Fibroblast of mammary gland (primary cell): ENCODE results near the gene ZNF839.

Experiments
- DNase-seq: peaks from one replicate; pipeline ENCODE4 v3.0.0-alpha.2; 2010; ENCODE audit warnings: low read depth
- H3K4me3 ChIP-seq: 2 replicates; pipeline ENCODE4 v1.5.1; 2011; ENCODE audit warnings: low read depth, mild to moderate bottlenecking, low read length, moderate library complexity; ENCODE audit not compliant: control insufficient read depth
- CTCF ChIP-seq: conservative IDR thresholded peaks from 2 replicates; pipeline ENCODE4 v1.5.1; 2011; ENCODE audit warnings: low read depth, low read length, inconsistent platforms; ENCODE audit not compliant: control insufficient read depth, insufficient read depth

ZNF839 gene

GRCh38 chr14:102317564-102318248 lies 1.8 kb upstream of the ZNF839 start:
- peak; percentile 18 for DNase-seq
- no peak for TF ChIP-seq CTCF
- H3K4me3 ChIP-seq = peak overlapping the region; percentile 67

- TF ChIP-seq CTCF = no peak
- peak overlapping the region; percentile 58 for H3K4me3 ChIP-seq
- DNase-seq = no peak
Observed at GRCh38 chr14:102318781-102319276, 717 bp upstream of the ZNF839 start.

- no peak for TF ChIP-seq CTCF
- DNase-seq = peak; percentile 58
- peak overlapping the region; percentile 58 for H3K4me3 ChIP-seq
Observed at GRCh38 chr14:102320033-102320660, 601 bp downstream of the ZNF839 start.

DNA sequence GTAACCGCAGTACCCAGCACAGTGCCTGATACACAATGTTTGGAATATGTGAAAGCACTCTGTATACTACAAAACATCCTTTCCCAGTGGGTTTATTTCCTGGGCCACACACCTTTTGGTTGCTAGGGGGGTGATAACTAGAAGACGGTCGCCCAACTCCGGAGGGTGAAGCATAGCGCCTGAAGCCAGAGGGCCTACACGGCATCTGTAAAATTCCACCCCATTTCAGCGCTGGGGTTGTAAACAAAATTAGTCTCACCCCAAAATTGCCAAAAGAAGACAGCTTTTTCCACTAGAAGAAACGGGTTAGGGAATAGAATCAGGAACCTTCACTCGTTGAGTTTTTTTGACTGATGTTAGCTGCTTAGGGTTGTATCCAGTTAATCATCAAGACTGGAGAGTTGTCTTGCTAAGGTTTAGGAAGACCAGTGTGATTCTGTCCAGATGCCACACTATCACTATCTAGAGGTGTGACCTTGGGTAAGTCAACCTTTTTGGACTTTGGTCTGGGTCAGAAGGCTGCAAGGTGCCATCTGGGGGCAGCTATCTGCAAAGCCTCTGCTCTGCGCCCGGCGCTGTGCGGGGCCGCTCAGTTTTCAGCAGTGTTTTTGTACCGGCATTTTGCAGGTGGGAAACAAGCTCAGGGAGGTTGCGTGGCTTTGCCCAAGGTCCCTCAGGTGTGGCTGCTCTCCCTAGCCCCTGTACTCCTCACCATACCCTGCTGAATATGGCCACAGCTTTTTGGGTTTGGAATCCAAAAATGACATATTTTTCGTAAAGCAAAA lies 1.3 kb downstream of the ZNF839 start:
- no peak for DNase-seq
- H3K4me3 ChIP-seq = peak overlapping the region; percentile 58
- no peak for TF ChIP-seq CTCF

DNA sequence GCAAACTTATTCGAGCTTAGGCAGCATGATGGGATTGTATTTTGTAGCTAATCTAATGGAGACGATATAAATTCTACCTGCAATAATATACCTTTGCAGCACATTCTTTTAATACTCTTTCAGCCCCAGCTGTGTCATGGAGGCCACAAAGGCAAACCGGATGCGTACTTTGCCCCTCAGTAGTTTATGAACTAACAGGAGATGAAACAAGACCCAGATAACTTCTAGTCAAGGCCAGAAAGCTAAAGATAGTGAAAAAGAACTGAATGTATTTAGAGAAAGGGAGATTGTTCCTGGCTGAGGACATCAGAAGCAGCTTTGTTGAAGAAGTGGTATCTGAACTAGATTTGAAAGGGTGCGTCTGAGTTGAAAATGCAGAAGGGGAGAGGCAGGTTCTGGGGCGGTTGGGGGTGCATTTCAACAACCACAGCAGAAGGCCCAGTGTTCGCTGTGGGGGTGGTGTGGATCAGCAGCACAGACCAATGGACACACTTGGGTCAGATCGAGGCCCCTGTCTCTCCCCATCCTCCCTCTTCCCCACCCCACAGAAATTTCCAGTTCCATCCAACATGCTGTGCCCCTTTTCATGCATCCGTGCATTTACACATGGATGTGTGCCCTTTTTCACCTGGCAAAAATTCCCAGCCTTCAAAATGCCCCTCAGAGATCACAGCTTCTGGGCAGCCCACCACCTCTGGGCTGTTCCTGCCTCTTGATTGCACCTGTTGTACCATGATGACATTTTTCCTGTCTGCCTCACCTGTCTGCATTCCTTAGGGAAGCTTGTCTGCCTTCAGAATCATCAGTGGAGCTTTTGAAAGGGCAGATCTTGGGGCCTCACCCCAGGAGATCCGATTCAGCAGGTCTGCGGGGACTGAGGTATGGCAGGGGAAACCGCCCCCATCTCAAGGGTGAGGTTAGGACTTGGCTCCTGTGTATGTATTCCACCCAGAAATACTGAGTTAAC lies 2.2 kb downstream of the ZNF839 start:
- no peak for TF ChIP-seq CTCF
- no peak for DNase-seq
- no peak overlapping the region for H3K4me3 ChIP-seq

DNA sequence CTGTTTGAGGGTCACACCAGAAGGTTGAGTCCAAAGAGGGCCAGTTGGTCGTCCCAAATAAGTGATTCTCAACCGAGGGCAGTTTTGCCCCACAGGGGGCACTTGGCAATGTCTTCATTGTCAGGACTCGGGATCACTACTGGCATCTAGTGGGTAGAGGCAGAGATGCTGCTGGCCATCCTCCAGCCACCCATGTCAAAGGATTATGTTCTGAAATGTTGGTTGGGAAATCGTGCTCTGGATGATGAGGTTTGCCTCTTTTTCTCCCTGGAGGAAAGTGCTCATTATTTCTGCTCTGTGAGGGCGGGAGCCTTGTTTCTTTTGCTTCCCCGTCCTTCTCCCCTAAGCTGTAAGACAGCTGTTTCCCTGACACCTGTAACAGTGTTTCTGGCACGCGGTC lies 3.6 kb downstream of the ZNF839 start:
- H3K4me3 ChIP-seq = no peak overlapping the region
- DNase-seq = peak; percentile 90
- peak; percentile 74 for TF ChIP-seq CTCF
